22Rv1 (cell line): ENCODE data around the gene MIPEP.

Experiments used
- CTCF ChIP-seq: fragments of 450-650 bp; IDR thresholded peaks from 2 replicates; pipeline ENCODE4 v1.5.1; 2017; ENCODE audit warnings: mild to moderate bottlenecking
- ZFX ChIP-seq: fragments of 450-650 bp; IDR thresholded peaks from 2 replicates; pipeline ENCODE4 v1.6.1; 2017; ENCODE audit warnings: antibody characterized with exemption, borderline replicate concordance

DNA sequence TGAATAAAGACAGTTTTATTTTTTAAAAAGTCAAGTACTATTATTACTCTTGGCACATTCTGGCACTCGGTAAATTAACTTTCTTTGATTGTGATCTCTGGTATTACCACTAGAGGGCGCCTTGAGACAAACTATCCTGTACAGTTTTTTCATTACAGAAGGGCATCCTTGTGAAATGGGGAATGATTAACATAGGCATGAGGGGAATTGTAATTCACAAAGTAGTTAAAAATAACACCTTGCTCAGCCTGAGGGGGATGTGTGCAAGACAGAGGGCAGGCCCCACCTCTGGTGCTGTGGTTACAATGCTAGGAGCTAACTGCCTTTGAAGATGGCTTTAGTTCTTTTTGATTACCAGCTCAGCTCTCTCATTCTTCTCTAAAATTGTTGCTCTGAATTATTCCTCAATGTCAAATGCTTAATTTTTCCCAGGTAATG, 32.3 kb upstream of the MIPEP start:
- TF ChIP-seq CTCF (peak; percentile 83), ZFX (no peak)
